Occipital lobe (tissue), 2 donors: ENCODE results near the gene EMC10. TPM values are rescaled to one million over a fixed set of nuclear protein-coding genes. Genes with fewer than 3 reads are reported as not detected.
"Not testable (repeated sequence)": the region's sequence is repeated elsewhere in the genome, so short reads cannot be mapped to it uniquely, and the experiment has no call there.

ENCODE experiments used
- DNase-seq: peaks from one replicate; lab custom pipeline; 2025; lab: John Stamatoyannopoulos, UW
- total RNA-seq: library from RNA; depleted of rRNA; stranded (reverse); fragments of >200 nt; gene quantifications from one replicate; pipeline ENCODE4 v1.2.3, GENCODE V29; 2014

Gene EMC10
- total RNA-seq, 1 donor from 2014 or later = 59.0 TPM

GRCh38 chr19:50450369-50451222, 25.7 kb upstream of the EMC10 start:
- DNase-seq = no peak

GRCh38 chr19:50451223-50451534, 25.1 kb upstream of the EMC10 start:
- no peak for DNase-seq

- DNase-seq = no peak
Observed at GRCh38 chr19:50453243-50453642, 23.1 kb upstream of the EMC10 start.

GRCh38 chr19:50455992-50456391, 20.3 kb upstream of the EMC10 start:
- no peak for DNase-seq

GRCh38 chr19:50457300-50457699, 19.0 kb upstream of the EMC10 start:
- no peak for DNase-seq

GRCh38 chr19:50458396-50459066, 17.8 kb upstream of the EMC10 start:
- DNase-seq = no peak

GRCh38 chr19:50459067-50459456, 17.2 kb upstream of the EMC10 start:
- DNase-seq = no peak

GRCh38 chr19:50459638-50460037, 16.7 kb upstream of the EMC10 start:
- no peak for DNase-seq

- DNase-seq = no peak
Observed at GRCh38 chr19:50460161-50460765, 16.0 kb upstream of the EMC10 start.

GRCh38 chr19:50461066-50461875, 15.0 kb upstream of the EMC10 start:
- DNase-seq = no peak

- no peak for DNase-seq
Observed at GRCh38 chr19:50462970-50463369, 13.3 kb upstream of the EMC10 start.

GRCh38 chr19:50464348-50464747, 12.0 kb upstream of the EMC10 start:
- no peak for DNase-seq

- DNase-seq = no peak
Observed at GRCh38 chr19:50465000-50465399, 11.3 kb upstream of the EMC10 start.

- DNase-seq = no peak
Observed at GRCh38 chr19:50465986-50466705, 10.2 kb upstream of the EMC10 start.

GRCh38 chr19:50466706-50467039, 9.6 kb upstream of the EMC10 start:
- DNase-seq = no peak

- no peak for DNase-seq
Observed at GRCh38 chr19:50467566-50467965, 8.7 kb upstream of the EMC10 start.

- no peak for DNase-seq
Observed at GRCh38 chr19:50468818-50469217, 7.5 kb upstream of the EMC10 start.

GRCh38 chr19:50473336-50473735, 3.0 kb upstream of the EMC10 start:
- DNase-seq = not testable (repeated sequence)

GRCh38 chr19:50475101-50475568, 1.2 kb upstream of the EMC10 start:
- no peak for DNase-seq

GRCh38 chr19:50475736-50476223, 527 bp upstream of the EMC10 start:
- no peak for DNase-seq

- no peak for DNase-seq
Observed at GRCh38 chr19:50476907-50477238, 566 bp downstream of the EMC10 start.
